HG03066 (cell line): ENCODE results near the gene PPM1G.

ENCODE experiments used
- ATAC-seq: cut with Tn5 transposase; IDR thresholded peaks from one replicate; pipeline ENCODE4 v1.9.1; 2021; ENCODE audit warnings: low read depth; ENCODE audit not compliant: unreplicated experiment

The PPM1G gene

DNA sequence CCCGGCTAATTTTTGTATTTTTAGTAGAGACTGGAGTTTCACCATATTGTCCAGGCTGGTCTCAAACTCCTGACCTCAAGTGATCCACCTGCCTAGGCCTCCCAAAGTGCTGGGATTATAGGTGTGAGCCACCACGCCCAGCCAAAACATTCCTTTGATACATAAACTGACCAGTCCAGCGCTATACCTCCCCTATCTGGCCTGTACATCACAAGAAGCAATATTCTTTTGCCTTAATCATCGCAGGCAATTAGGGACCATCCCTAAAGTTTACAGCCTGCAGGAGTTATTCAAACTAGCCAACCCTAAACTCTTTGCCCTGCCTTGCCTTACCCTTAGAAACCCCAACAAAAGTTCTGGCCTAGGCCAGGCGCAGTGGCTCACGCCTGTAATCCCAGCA lies 6.8 kb upstream of the PPM1G start:
- ATAC-seq: no peak

GRCh38 chr2:27412419-27413152 lies 3.2 kb upstream of the PPM1G start:
- ATAC-seq: no peak

- peak; percentile 21 for ATAC-seq
Observed at GRCh38 chr2:27408601-27409320, 630 bp downstream of the PPM1G start.

DNA sequence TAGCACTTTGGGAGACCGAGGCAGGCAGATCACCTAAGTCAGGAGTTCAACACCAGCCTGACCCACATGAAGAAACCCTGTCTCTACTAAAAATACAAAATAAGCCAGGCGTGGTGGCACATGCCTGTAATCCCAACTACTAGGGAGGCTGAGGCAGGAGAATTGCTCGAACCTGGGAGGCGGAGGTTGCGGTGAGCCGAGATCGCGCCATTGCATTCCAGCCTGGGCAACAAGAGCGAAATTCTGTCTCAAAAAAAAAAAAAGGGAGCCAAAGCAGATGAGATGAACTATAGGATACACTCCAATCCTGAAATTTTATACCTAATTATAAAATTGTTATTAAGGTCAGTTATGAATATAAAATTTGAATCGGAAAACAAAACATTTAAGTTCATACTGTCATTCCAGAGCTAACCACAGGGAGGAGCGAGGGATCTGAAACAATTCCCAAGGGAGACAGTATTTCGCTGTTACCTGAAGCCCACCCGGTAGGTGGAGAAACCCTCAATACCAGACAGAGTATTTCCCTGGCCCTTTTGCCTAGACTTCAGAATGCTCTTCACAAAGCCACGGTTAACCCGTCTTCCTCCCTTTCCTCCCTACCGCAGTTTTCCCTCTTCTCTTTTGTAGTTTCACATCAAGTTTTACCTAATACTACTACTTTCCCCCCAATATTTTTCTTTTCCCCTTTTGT lies 1.4 kb downstream of the PPM1G start:
- ATAC-seq: no peak

- no peak for ATAC-seq
Observed at GRCh38 chr2:27400348-27401135, 8.8 kb downstream of the PPM1G start.

- ATAC-seq: no peak
Observed at GRCh38 chr2:27398962-27399361, 10.4 kb downstream of the PPM1G start.

DNA sequence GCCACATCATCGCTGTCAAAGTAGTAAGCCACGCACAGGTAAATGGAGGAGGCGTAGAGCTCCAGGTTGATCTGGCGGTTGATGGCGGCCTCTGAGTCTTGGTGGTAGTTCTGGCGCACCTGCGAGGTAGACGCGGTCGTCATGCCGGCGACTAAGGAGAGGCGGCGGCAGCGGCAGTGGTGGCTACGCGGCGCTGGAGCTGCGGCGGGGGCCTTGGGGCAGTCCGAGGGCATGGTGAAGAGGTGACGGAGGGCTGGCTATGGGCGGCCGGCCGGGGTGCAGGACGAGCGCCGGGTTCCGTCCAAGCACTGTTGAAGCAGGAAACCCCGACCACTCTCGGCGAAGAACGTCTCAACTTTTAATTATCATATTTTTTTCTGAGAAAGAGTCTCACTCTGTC lies 16.2 kb downstream of the PPM1G start:
- ATAC-seq: no peak

DNA sequence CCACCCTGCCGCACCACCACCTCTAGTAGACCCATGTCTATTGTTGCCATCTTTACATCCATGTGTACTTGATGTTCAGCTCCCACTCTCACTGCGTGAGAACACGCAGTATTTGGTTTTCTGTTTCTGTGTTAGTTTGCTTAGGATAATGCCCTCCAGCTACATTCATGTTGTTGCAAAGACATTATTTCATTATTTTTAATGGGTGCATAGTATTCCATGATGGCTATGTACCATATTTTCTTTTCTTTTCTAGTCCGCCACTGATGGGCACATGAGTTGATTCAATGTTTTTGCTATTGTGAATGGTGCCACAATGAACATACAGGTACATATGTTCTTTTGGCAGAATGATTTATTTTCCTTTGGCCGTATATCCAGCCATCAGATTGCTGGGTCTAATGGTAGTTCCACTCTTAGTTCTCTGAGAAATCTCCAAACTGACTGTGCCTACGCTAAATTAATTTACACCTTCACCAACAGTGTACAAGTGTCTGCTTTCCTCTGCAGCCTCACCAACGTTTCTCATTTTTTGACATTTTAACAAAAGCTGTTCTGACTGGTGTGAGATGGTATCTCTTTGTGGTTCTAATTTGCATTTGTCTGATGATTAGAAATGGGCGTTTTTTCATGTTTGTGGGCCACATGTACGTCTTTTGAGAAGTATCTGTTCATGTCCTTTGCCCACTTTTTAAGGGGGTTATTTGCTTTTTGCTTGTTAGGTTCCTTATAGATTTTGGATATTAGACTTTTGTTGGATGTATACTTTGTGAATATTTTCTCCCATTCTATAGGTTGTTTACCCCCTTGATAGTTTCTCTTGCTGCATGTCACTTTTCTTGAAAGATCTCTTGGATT lies 18.3 kb downstream of the PPM1G start:
- ATAC-seq: no peak

- no peak for ATAC-seq
Observed at GRCh38 chr2:27381577-27382181, 27.7 kb downstream of the PPM1G start.

- peak; percentile 85 for ATAC-seq
Observed at GRCh38 chr2:27380626-27381545, 28.5 kb downstream of the PPM1G start, which contains the start of gene ZNF513. Gene ZNF513, minus strand, starts transcription at chr2:27380734. Its CDS starts 208 bp downstream, at chr2:27380526.

- peak; percentile 11 for ATAC-seq
Observed at GRCh38 chr2:27379836-27380625, 29.4 kb downstream of the PPM1G start.

DNA sequence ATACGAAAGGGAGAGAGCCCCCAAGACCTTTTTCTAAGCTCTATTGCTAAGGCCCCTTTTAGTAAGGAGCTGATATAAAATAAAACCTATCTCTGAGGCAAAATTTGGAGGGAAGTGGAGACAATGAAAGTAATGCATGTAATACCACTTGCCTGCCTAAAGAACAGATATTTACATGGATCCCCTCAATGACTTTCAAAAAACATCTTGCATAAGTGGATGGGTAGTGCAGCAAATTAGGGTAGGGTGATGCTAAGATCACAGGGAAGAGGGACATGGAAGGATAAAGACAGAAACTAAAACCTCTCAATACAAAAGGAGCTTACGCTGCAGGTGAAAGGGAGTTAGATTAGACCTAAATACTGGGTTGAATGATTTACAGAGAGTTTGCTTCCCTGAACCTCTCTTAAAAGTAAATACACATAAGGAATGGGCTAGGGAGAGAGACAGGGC lies 30.0 kb downstream of the PPM1G start:
- ATAC-seq: no peak

GRCh38 chr2:27378809-27379290 lies 30.5 kb downstream of the PPM1G start:
- no peak for ATAC-seq

GRCh38 chr2:27378096-27378808 lies 31.1 kb downstream of the PPM1G start:
- ATAC-seq: no peak

DNA sequence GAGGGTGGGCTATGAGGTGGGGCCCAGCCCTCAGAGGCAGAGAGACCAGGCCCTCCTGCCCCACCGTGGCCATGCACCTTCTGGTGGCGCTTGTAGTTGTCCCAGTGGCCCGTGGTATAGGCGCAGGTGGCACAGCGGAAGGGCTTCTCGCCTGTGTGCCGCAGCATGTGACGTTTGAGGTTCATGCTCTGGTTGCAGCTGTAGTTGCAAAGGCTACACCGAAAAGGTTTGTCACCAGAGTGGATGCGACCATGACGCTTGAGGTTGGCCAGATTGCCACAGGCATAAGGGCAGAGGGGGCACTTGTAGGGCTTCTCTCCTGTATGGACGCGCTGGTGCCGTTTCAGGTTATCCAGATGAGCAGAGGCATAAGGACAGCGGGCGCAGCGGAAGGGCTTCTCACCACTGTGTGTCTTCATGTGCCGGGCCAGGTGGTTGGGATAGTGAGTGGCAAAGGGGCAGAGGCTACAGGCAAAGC lies 31.7 kb downstream of the PPM1G start:
- ATAC-seq: no peak

- ATAC-seq: no peak
Observed at GRCh38 chr2:27376866-27377617, 32.3 kb downstream of the PPM1G start.
